HEK293 (cell line): ENCODE results near the gene H2BK1.

Experiments
- CTCF ChIA-PET: fragments of 350-600 bp; formaldehyde crosslinking; extraction: SDS; loops from one replicate; lab custom pipeline; 2021; ENCODE audit warnings: antibody characterized with exemption; lab: Yijun Ruan, JAX
- POLR2A ChIA-PET: fragments of 300-600 bp; formaldehyde crosslinking; extraction: SDS; loops from one replicate; lab custom pipeline; 2020; ENCODE audit warnings: antibody characterized with exemption, inconsistent platforms; lab: Yijun Ruan, JAX
- H3K27ac ChIP-seq: fragments of 200-500 bp; sonication (Bioruptor generic); 2 replicates; pipeline ENCODE4 v1.5.1; 2014; ENCODE audit warnings: low read depth, low read length, control low read depth, inconsistent platforms; ENCODE audit errors: extremely low read depth
- H3K36me3 ChIP-seq, 2 experiments: fragments of 200-500 bp in 1 of 2; sonication (Bioruptor generic) in 1 of 2; 1 replicate in 1 of 2; 2 replicates in 1 of 2; pipeline ENCODE4 v1.5.1; 2014 to 2017; ENCODE audit warnings: inconsistent platforms in 2 of 2, low read length in 2 of 2; ENCODE audit not compliant: control insufficient read depth in 2 of 2, insufficient read depth in 1 of 2
- H3K4me1 ChIP-seq: fragments of 200-500 bp; sonication (Bioruptor generic); 2 replicates; pipeline ENCODE4 v1.5.1; 2014; ENCODE audit warnings: mild to moderate bottlenecking, low read length, inconsistent platforms; ENCODE audit not compliant: control insufficient read depth, insufficient read depth
- H3K4me3 ChIP-seq: 2 replicates; pipeline ENCODE4 v1.5.1; 2011; ENCODE audit warnings: low read depth, mild to moderate bottlenecking, control low read depth, low read length, moderate library complexity
- H3K9me3 ChIP-seq: fragments of 200-500 bp; sonication (Bioruptor generic); 2 replicates; pipeline ENCODE4 v1.5.1; 2014; ENCODE audit warnings: low read depth, low read length, inconsistent platforms; ENCODE audit not compliant: control insufficient read depth, insufficient read depth
- EGR2 ChIP-seq: fragments of 450-650 bp; formaldehyde crosslinking; IDR thresholded peaks from 2 replicates; pipeline ENCODE4 v1.5.1; 2016; ENCODE audit warnings: low read depth, missing biosample characterization, missing genetic modification characterization
- HIC1 ChIP-seq: fragments of 450-650 bp; formaldehyde crosslinking; IDR thresholded peaks from 2 replicates; pipeline ENCODE4 v1.5.1; 2016; ENCODE audit warnings: missing biosample characterization, missing genetic modification characterization
- IKZF3 ChIP-seq: fragments of 450-650 bp; IDR thresholded peaks from 2 replicates; pipeline ENCODE4 v1.5.0; 2018; ENCODE audit warnings: missing biosample characterization, mild to moderate bottlenecking, missing genetic modification characterization, moderate library complexity
- KLF1 ChIP-seq: fragments of 450-650 bp; formaldehyde crosslinking; IDR thresholded peaks from 2 replicates; pipeline ENCODE4 v1.5.1; 2016; ENCODE audit warnings: missing biosample characterization, missing genetic modification characterization
- PRDM6 ChIP-seq: fragments of 450-650 bp; formaldehyde crosslinking; IDR thresholded peaks from 2 replicates; pipeline ENCODE4 v1.5.1; 2017; ENCODE audit warnings: missing biosample characterization, missing genetic modification characterization
- SCRT2 ChIP-seq: fragments of 450-650 bp; formaldehyde crosslinking; IDR thresholded peaks from 2 replicates; pipeline ENCODE4 v1.5.1; 2016; ENCODE audit warnings: missing biosample characterization, missing genetic modification characterization
- ZBTB17 ChIP-seq: fragments of 450-650 bp; formaldehyde crosslinking; IDR thresholded peaks from 2 replicates; pipeline ENCODE4 v1.5.1; 2016; ENCODE audit warnings: missing biosample characterization, missing genetic modification characterization
- ZBTB20 ChIP-seq: fragments of 450-650 bp; formaldehyde crosslinking; IDR thresholded peaks from 2 replicates; pipeline ENCODE4 v1.5.1; 2016; ENCODE audit warnings: missing biosample characterization, missing genetic modification characterization
- ZEB2 ChIP-seq: fragments of 450-650 bp; formaldehyde crosslinking; IDR thresholded peaks from 2 replicates; pipeline ENCODE4 v1.5.1; 2016; ENCODE audit warnings: missing biosample characterization, missing genetic modification characterization
- ZFHX2 ChIP-seq: fragments of 450-650 bp; formaldehyde crosslinking; conservative IDR thresholded peaks from 2 replicates; pipeline ENCODE4 v1.5.1; 2016; ENCODE audit warnings: missing biosample characterization, missing genetic modification characterization
- ZNF132 ChIP-seq: fragments of 450-650 bp; formaldehyde crosslinking; IDR thresholded peaks from 2 replicates; pipeline ENCODE4 v1.5.1; 2017; ENCODE audit warnings: missing biosample characterization, missing genetic modification characterization, borderline replicate concordance
- ZNF175 ChIP-seq: fragments of 450-650 bp; formaldehyde crosslinking; IDR thresholded peaks from 2 replicates; pipeline ENCODE4 v1.5.1; 2016; ENCODE audit warnings: missing biosample characterization, missing genetic modification characterization
- ZNF221 ChIP-seq: fragments of 450-650 bp; formaldehyde crosslinking; IDR thresholded peaks from 2 replicates; pipeline ENCODE4 v1.5.1; 2017; ENCODE audit warnings: missing biosample characterization, missing genetic modification characterization, borderline replicate concordance
- ZNF335 ChIP-seq: fragments of 450-650 bp; formaldehyde crosslinking; conservative IDR thresholded peaks from 2 replicates; pipeline ENCODE4 v1.5.1; 2016; ENCODE audit warnings: missing biosample characterization, missing genetic modification characterization
- ZNF354C ChIP-seq: fragments of 450-650 bp; formaldehyde crosslinking; IDR thresholded peaks from 2 replicates; pipeline ENCODE4 v1.5.1; 2016; ENCODE audit warnings: missing biosample characterization, missing genetic modification characterization, low read depth, borderline replicate concordance
- ZNF37A ChIP-seq: fragments of 450-650 bp; IDR thresholded peaks from 2 replicates; pipeline ENCODE4 v1.5.1; 2018; ENCODE audit warnings: missing biosample characterization, missing genetic modification characterization
- ZNF600 ChIP-seq: fragments of 450-650 bp; formaldehyde crosslinking; IDR thresholded peaks from 2 replicates; pipeline ENCODE4 v1.5.1; 2016; ENCODE audit warnings: missing biosample characterization, missing genetic modification characterization
- ZNF639 ChIP-seq: fragments of 450-650 bp; formaldehyde crosslinking; IDR thresholded peaks from 2 replicates; pipeline ENCODE4 v1.5.1; 2016; ENCODE audit warnings: missing biosample characterization, missing genetic modification characterization
- ZNF660 ChIP-seq: fragments of 450-650 bp; IDR thresholded peaks from 2 replicates; pipeline ENCODE4 v1.5.1; 2018; ENCODE audit warnings: missing biosample characterization, mild to moderate bottlenecking, missing genetic modification characterization
- ZXDB ChIP-seq: fragments of 450-650 bp; formaldehyde crosslinking; IDR thresholded peaks from 2 replicates; pipeline ENCODE4 v1.5.1; 2016; ENCODE audit warnings: missing biosample characterization, missing genetic modification characterization

H2BK1 gene

GRCh38 chr7:151166629-151167196 is 43.6 kb downstream of the H2BK1 start:
- peak overlapping the region; percentile 40; the same call in 1 of the 2 replicates for H3K27ac ChIP-seq
- POLR2A ChIA-PET = interaction anchor here (0.7 to 1.5 kb wide), 2 partner anchors 9 to 27 kb away, joined by 3 to 6 read pairs; no protein-coding TSS in a partner anchor
- CTCF ChIA-PET = interaction anchor here (0.6 to 2.7 kb wide), 8 partner anchors 12 to 230 kb away, joined by 3 to 14 read pairs (median 3); no protein-coding TSS in a partner anchor
- H3K9me3 ChIP-seq = no peaks in the 10 kb centered on the region
- no peaks in the 10 kb centered on the region for H3K36me3 ChIP-seq
- no peaks in the 10 kb centered on the region for H3K4me1 ChIP-seq
- peak; percentile 76; the same call in 1 of the 2 replicates for TF ChIP-seq ZNF600 (tag by site-specific recombination)
- TF ChIP-seq ZNF639 (tag by site-specific recombination) = no peak
- no peak for TF ChIP-seq IKZF3 (tag by site-specific recombination)
- TF ChIP-seq ZFHX2 (tag by site-specific recombination) = peak; percentile 70
- TF ChIP-seq ZNF335 = peak; percentile 34; the same call in 1 of the 2 replicates
- TF ChIP-seq ZNF660 (tag by site-specific recombination) = 0 out of 2 replicates have a peak, but pooled peaks have one; percentile 15
- TF ChIP-seq ZBTB17 (tag by site-specific recombination) = 0 out of 2 replicates have a peak, but pooled peaks have one; percentile 10
- TF ChIP-seq EGR2 (tag by site-specific recombination) = 0 out of 2 replicates have a peak, but pooled peaks have one; percentile 23
- TF ChIP-seq ZNF221 (tag by site-specific recombination) = no peak
- TF ChIP-seq ZEB2 (tag by site-specific recombination) = 0 out of 2 replicates have a peak, but pooled peaks have one; percentile 30
- no peak for TF ChIP-seq SCRT2 (tag by site-specific recombination)
- peak; percentile 27; the same call in 1 of the 2 replicates for TF ChIP-seq HIC1
- 0 out of 2 replicates have a peak, but pooled peaks have one; percentile 19 for TF ChIP-seq KLF1
- no peak for TF ChIP-seq ZNF132 (tag by site-specific recombination)
- peak; percentile 70; the same call in 1 of the 2 replicates for TF ChIP-seq ZBTB20 (tag by site-specific recombination)
- no peak for TF ChIP-seq ZXDB (tag by site-specific recombination)
- peak overlapping the region; percentile 48 for H3K4me3 ChIP-seq

- H3K4me3 ChIP-seq = no peak overlapping the region
- ChIA-PET POLR2A (no interaction called here), CTCF (interaction anchor here (1.2 to 2.5 kb wide), 5 partner anchors 8 to 147 kb away, joined by 3 to 7 read pairs (median 7); no protein-coding TSS in a partner anchor)
- H3K9me3 ChIP-seq = no peaks in the 10 kb centered on the region
- no peaks in the 10 kb centered on the region for H3K36me3 ChIP-seq
- TF ChIP-seq ZNF175 (tag by site-specific recombination) (no peak), ZNF37A (tag by site-specific recombination) (no peak), PRDM6 (tag by site-specific recombination) (peak; percentile 39; the same call in 1 of the 2 replicates), ZNF354C (no peak)
- peaks cover 9% of the 10 kb centered on the region; the same call in 1 of the 2 replicates for H3K4me1 ChIP-seq
- H3K27ac ChIP-seq = no peak overlapping the region
Observed at GRCh38 chr7:151161757-151162156, 48.5 kb downstream of the H2BK1 start.
